ENCODE measurements around the gene IRX1. TPM values are rescaled to one million over a fixed set of nuclear protein-coding genes. Genes with fewer than 3 reads are reported as not detected.

IRX1 gene
- total and polyA plus RNA-seq, 2 donors = 0.07 to 0.94 TPM

GRCh38 chr5:3606121-3606831 is 10.6 kb downstream of the IRX1 start:
- Histone ChIP-seq H3K9me3 (ENCODE audit: control insufficient read depth in 2 of 2, insufficient read depth in 1 of 2, low read length in 1 of 2) (peaks cover 3 to 14% of the 10 kb centered on the region in 2 donors), H3K4me3 (ENCODE audit: low read length in 2 of 2) (no peak overlapping the region), H3K27ac (ENCODE audit: low read depth in 1 of 2, low read length in 1 of 2) (no peak overlapping the region), H3K4me1 (ENCODE audit: control insufficient read depth in 2 of 2, insufficient read depth in 2 of 2, low read length in 2 of 2) (peaks cover 8 to 16% of the 10 kb centered on the region in 2 donors), H3K27me3 (ENCODE audit: control insufficient read depth in 2 of 2, insufficient read depth in 1 of 2, low read length in 1 of 2) (peaks cover 90 to 100% of the 10 kb centered on the region in 2 donors), H3K36me3 (ENCODE audit: control insufficient read depth in 2 of 2, insufficient read depth in 2 of 2, low read length in 1 of 2) (no peaks in the 10 kb centered on the region)
- no peak for DNase-seq (ENCODE audit: low read depth in 6 of 9, low spot score in 9 of 9)
- WGBS = 8% methylated on average over 50 of the region's 50 CpGs

GRCh38 chr5:3607541-3608181 is 12.0 kb downstream of the IRX1 start:
- Histone ChIP-seq H3K4me1 (ENCODE audit: control insufficient read depth in 2 of 2, insufficient read depth in 2 of 2, low read length in 2 of 2) (peaks cover 0 to 3% of the 10 kb centered on the region in 2 donors), H3K27me3 (ENCODE audit: control insufficient read depth in 2 of 2, insufficient read depth in 1 of 2, low read length in 1 of 2) (peaks cover 82 to 90% of the 10 kb centered on the region in 2 donors), H3K36me3 (ENCODE audit: control insufficient read depth in 2 of 2, insufficient read depth in 2 of 2, low read length in 1 of 2) (no peaks in the 10 kb centered on the region), H3K4me3 (ENCODE audit: low read length in 2 of 2) (no peak overlapping the region), H3K9me3 (ENCODE audit: control insufficient read depth in 2 of 2, insufficient read depth in 1 of 2, low read length in 1 of 2) (peaks cover 1 to 14% of the 10 kb centered on the region in 2 donors), H3K27ac (ENCODE audit: low read depth in 1 of 2, low read length in 1 of 2) (no peak overlapping the region)
- no peak for DNase-seq (ENCODE audit: low read depth in 6 of 9, low spot score in 9 of 9)
- WGBS = 68% methylated on average over 11 of the region's 11 CpGs

GRCh38 chr5:3609120-3609681 is 13.6 kb downstream of the IRX1 start:
- no peak for DNase-seq (ENCODE audit: low read depth in 6 of 9, low spot score in 9 of 9)
- WGBS = 70% methylated on average over 18 of the region's 18 CpGs
- peaks cover 71 to 82% of the 10 kb centered on the region in 2 donors for H3K27me3 ChIP-seq (ENCODE audit: control insufficient read depth in 2 of 2, insufficient read depth in 1 of 2, low read length in 1 of 2)

GRCh38 chr5:3612591-3613042 is 17.0 kb downstream of the IRX1 start:
- WGBS = 83% methylated on average over 5 of the region's 5 CpGs
- Histone ChIP-seq H3K36me3 (ENCODE audit: control insufficient read depth in 2 of 2, insufficient read depth in 2 of 2, low read length in 1 of 2) (no peaks in the 10 kb centered on the region), H3K9me3 (ENCODE audit: control insufficient read depth in 2 of 2, insufficient read depth in 1 of 2, low read length in 1 of 2) (no peaks in the 10 kb centered on the region), H3K4me1 (ENCODE audit: control insufficient read depth in 2 of 2, insufficient read depth in 2 of 2, low read length in 2 of 2) (no peaks in the 10 kb centered on the region), H3K27me3 (ENCODE audit: control insufficient read depth in 2 of 2, insufficient read depth in 1 of 2, low read length in 1 of 2) (peaks cover 39 to 59% of the 10 kb centered on the region in 2 donors), H3K27ac (ENCODE audit: low read depth in 1 of 2, low read length in 1 of 2) (no peak overlapping the region), H3K4me3 (ENCODE audit: low read length in 2 of 2) (no peak overlapping the region)
- no peak for DNase-seq (ENCODE audit: low read depth in 6 of 9, low spot score in 9 of 9)

More at GRCh38 chr5:3609120-3609681, 13.6 kb downstream of the IRX1 start:
- Histone ChIP-seq H3K36me3 (ENCODE audit: control insufficient read depth in 2 of 2, insufficient read depth in 2 of 2, low read length in 1 of 2) (no peaks in the 10 kb centered on the region), H3K4me1 (ENCODE audit: control insufficient read depth in 2 of 2, insufficient read depth in 2 of 2, low read length in 2 of 2) (no peaks in the 10 kb centered on the region), H3K27ac (ENCODE audit: low read depth in 1 of 2, low read length in 1 of 2) (no peak overlapping the region), H3K4me3 (ENCODE audit: low read length in 2 of 2) (no peak overlapping the region), H3K9me3 (ENCODE audit: control insufficient read depth in 2 of 2, insufficient read depth in 1 of 2, low read length in 1 of 2) (peaks cover 1 to 6% of the 10 kb centered on the region in 2 donors)

GRCh38 chr5:3613726-3614125 is 18.1 kb downstream of the IRX1 start:
- Histone ChIP-seq H3K27me3 (ENCODE audit: control insufficient read depth in 2 of 2, insufficient read depth in 1 of 2, low read length in 1 of 2) (peaks cover 33 to 52% of the 10 kb centered on the region in 2 donors), H3K27ac (ENCODE audit: low read depth in 1 of 2, low read length in 1 of 2) (no peak overlapping the region), H3K9me3 (ENCODE audit: control insufficient read depth in 2 of 2, insufficient read depth in 1 of 2, low read length in 1 of 2) (no peaks in the 10 kb centered on the region), H3K4me1 (ENCODE audit: control insufficient read depth in 2 of 2, insufficient read depth in 2 of 2, low read length in 2 of 2) (no peaks in the 10 kb centered on the region), H3K36me3 (ENCODE audit: control insufficient read depth in 2 of 2, insufficient read depth in 2 of 2, low read length in 1 of 2) (no peaks in the 10 kb centered on the region), H3K4me3 (ENCODE audit: low read length in 2 of 2) (no peak overlapping the region)
- no peak for DNase-seq (ENCODE audit: low read depth in 6 of 9, low spot score in 9 of 9)
- 85% methylated on average over 10 of the region's 10 CpGs for WGBS

- no peak for DNase-seq (ENCODE audit: low read depth in 6 of 9, low spot score in 9 of 9)
- H3K4me3 ChIP-seq (ENCODE audit: low read length in 2 of 2) = no peak overlapping the region
- no peaks in the 10 kb centered on the region for H3K9me3 ChIP-seq (ENCODE audit: control insufficient read depth in 2 of 2, insufficient read depth in 1 of 2, low read length in 1 of 2)
- H3K4me1 ChIP-seq (ENCODE audit: control insufficient read depth in 2 of 2, insufficient read depth in 2 of 2, low read length in 2 of 2) = no peaks in the 10 kb centered on the region
- H3K36me3 ChIP-seq (ENCODE audit: control insufficient read depth in 2 of 2, insufficient read depth in 2 of 2, low read length in 1 of 2) = no peaks in the 10 kb centered on the region
- H3K27me3 ChIP-seq (ENCODE audit: control insufficient read depth in 2 of 2, insufficient read depth in 1 of 2, low read length in 1 of 2) = peaks cover 25 to 44% of the 10 kb centered on the region in 2 donors
- no peak overlapping the region for H3K27ac ChIP-seq (ENCODE audit: low read depth in 1 of 2, low read length in 1 of 2)
- WGBS = 84% methylated on average over 2 of the region's 2 CpGs
Measured at GRCh38 chr5:3615217-3615616, 19.6 kb downstream of the IRX1 start.

GRCh38 chr5:3615829-3616228 is 20.2 kb downstream of the IRX1 start:
- no peaks in the 10 kb centered on the region for H3K9me3 ChIP-seq (ENCODE audit: control insufficient read depth in 2 of 2, insufficient read depth in 1 of 2, low read length in 1 of 2)
- WGBS = 92% methylated on average over 13 of the region's 13 CpGs
- peaks cover 19 to 41% of the 10 kb centered on the region in 2 donors for H3K27me3 ChIP-seq (ENCODE audit: control insufficient read depth in 2 of 2, insufficient read depth in 1 of 2, low read length in 1 of 2)
- H3K4me1 ChIP-seq (ENCODE audit: control insufficient read depth in 2 of 2, insufficient read depth in 2 of 2, low read length in 2 of 2) = peaks cover 0 to 3% of the 10 kb centered on the region in 2 donors
- H3K27ac ChIP-seq (ENCODE audit: low read depth in 1 of 2, low read length in 1 of 2) = no peak overlapping the region
- H3K36me3 ChIP-seq (ENCODE audit: control insufficient read depth in 2 of 2, insufficient read depth in 2 of 2, low read length in 1 of 2) = no peaks in the 10 kb centered on the region
- H3K4me3 ChIP-seq (ENCODE audit: low read length in 2 of 2) = no peak overlapping the region
- no peak for DNase-seq (ENCODE audit: low read depth in 6 of 9, low spot score in 9 of 9)

GRCh38 chr5:3619579-3619978 is 23.9 kb downstream of the IRX1 start:
- DNase-seq (ENCODE audit: low read depth in 6 of 9, low spot score in 9 of 9) = no peak
- H3K4me1 ChIP-seq (ENCODE audit: control insufficient read depth in 2 of 2, insufficient read depth in 2 of 2, low read length in 2 of 2) = peaks cover 0 to 3% of the 10 kb centered on the region in 2 donors
- H3K4me3 ChIP-seq (ENCODE audit: low read length in 2 of 2) = no peak overlapping the region
- H3K27ac ChIP-seq (ENCODE audit: low read depth in 1 of 2, low read length in 1 of 2) = no peak overlapping the region
- H3K9me3 ChIP-seq (ENCODE audit: control insufficient read depth in 2 of 2, insufficient read depth in 1 of 2, low read length in 1 of 2) = no peaks in the 10 kb centered on the region
- peaks cover 5 to 27% of the 10 kb centered on the region in 2 donors for H3K27me3 ChIP-seq (ENCODE audit: control insufficient read depth in 2 of 2, insufficient read depth in 1 of 2, low read length in 1 of 2)
- WGBS = 59% methylated on average over 6 of the region's 6 CpGs
- H3K36me3 ChIP-seq (ENCODE audit: control insufficient read depth in 2 of 2, insufficient read depth in 2 of 2, low read length in 1 of 2) = no peaks in the 10 kb centered on the region

GRCh38 chr5:3622961-3623360 is 27.3 kb downstream of the IRX1 start:
- Histone ChIP-seq H3K27me3 (ENCODE audit: control insufficient read depth in 2 of 2, insufficient read depth in 1 of 2, low read length in 1 of 2) (peaks cover 3 to 21% of the 10 kb centered on the region in 2 donors), H3K36me3 (ENCODE audit: control insufficient read depth in 2 of 2, insufficient read depth in 2 of 2, low read length in 1 of 2) (no peaks in the 10 kb centered on the region), H3K4me3 (ENCODE audit: low read length in 2 of 2) (no peak overlapping the region), H3K9me3 (ENCODE audit: control insufficient read depth in 2 of 2, insufficient read depth in 1 of 2, low read length in 1 of 2) (no peaks in the 10 kb centered on the region), H3K4me1 (ENCODE audit: control insufficient read depth in 2 of 2, insufficient read depth in 2 of 2, low read length in 2 of 2) (peaks cover 0 to 3% of the 10 kb centered on the region in 2 donors), H3K27ac (ENCODE audit: low read depth in 1 of 2, low read length in 1 of 2) (no peak overlapping the region)
- no peak for DNase-seq (ENCODE audit: low read depth in 6 of 9, low spot score in 9 of 9)
- WGBS = 83% methylated on average over 9 of the region's 9 CpGs

All from thymus (tissue), 11 donors.